GM19463 (cell line): ENCODE results near the gene HECTD3.
"Not testable (repeated sequence)": the region's sequence is repeated elsewhere in the genome, so short reads cannot be mapped to it uniquely, and the experiment has no call there.

Experiments
- ATAC-seq: cut with Tn5 transposase; IDR thresholded peaks from one replicate; pipeline ENCODE4 v1.9.1; 2021; ENCODE audit warnings: mild to moderate bottlenecking, moderate library complexity; ENCODE audit not compliant: unreplicated experiment

Gene HECTD3

DNA sequence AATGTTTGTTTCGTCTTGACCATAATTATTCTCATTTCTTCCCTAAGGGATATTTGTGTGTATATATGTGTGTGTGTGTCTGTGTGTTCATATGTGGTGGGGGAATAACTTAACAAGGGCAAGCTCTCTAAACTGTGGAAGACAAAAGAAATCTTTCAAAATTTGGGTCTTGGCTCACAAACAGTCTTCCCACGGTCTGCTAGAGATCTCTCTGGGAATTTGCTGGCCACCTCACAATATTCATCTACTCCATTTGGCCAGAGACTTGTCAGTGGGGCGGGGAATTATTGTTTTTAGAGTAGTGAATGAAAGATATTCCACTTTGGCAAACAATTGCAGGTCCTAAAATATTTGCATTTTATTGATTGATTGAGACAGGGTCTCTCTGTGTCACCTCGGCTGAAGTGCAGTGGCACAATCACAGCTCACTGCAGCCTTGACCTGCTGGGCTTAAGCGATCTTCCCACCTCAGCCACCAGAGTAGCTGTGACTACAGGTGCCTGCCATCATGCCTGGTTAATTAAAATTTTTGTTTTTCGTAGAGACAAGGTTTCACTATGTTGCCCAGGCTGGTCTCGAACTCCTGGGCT is 16.7 kb downstream of the HECTD3 start:
- ATAC-seq, result no peak

DNA sequence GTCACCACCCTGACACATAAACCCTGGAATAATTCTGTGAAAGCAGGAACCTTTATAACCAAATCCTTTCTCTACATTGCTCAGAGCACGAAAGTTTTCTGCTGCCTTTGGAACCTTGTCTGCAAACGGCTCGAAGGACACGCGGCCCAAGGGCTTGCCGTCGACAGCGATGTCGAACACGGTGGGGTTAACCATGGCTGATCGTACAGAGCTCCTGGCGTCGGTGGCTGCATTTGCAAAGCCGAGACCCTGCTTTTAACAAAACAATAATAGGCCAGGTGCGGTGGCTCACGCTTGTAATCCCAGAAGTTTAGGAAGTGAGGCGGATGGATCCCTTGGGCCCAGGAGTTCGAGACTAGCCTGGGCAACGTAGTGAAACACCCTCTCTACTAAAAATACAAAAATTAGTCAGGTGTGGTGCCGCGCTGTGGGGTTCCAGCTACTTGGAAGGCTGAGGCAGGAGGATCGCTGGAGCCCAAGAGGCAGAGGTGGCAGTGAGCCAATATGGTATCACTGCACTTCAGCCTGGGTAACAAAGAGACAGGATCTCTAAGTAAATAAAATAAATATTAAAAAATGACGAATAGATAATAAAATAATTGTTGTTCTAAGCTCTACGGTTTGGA is 22.5 kb downstream of the HECTD3 start:
- no peak for ATAC-seq

DNA sequence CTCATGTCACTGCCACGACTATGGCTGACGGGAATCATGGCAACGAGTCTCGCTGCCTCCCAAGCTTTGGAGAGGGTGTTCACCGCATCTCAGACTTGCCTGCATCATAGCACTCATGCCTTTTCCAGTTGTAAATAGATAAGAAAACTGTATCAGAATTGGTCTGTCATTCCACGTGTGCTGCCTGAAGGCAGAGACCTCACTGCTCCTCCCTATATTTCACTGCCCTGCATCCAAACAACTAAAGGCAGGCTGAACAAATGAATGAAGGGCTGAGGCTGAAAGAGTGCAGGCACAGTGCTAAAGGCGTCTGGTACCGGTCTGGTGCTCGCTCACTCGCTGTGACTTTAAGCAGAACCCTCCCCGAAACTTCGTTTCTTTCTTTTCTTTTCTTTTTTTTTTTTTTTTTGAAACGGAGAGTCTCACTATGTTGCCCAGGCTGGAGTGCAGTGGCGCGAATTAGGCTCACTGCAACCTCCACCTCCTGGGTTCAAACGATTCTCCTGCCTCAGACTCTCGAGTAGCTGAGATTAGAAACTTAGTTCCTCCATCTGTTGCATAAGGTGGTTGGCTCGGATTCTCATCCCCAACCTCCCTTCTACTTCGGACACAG is 25.3 kb downstream of the HECTD3 start:
- ATAC-seq, result no peak

DNA sequence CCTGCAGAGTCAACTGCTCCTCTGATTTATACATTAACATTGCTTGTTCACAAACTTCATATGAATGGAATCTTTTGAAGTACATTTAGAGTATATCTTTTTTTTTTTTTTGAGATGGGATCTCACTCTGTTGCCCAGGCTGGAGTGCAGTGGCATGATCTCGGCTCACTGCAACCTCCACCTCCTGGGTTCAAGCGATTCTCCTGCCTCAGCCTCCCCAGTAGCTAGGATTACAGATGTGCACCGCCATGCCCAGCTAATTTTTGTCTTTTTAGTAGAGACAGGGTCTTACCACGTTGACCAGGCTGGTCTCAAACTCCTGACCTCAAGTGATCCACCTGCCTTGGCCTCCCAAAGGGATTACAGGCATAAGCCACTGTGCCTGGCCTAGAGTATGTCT is 33.8 kb downstream of the HECTD3 start:
- not testable (repeated sequence) for ATAC-seq

DNA sequence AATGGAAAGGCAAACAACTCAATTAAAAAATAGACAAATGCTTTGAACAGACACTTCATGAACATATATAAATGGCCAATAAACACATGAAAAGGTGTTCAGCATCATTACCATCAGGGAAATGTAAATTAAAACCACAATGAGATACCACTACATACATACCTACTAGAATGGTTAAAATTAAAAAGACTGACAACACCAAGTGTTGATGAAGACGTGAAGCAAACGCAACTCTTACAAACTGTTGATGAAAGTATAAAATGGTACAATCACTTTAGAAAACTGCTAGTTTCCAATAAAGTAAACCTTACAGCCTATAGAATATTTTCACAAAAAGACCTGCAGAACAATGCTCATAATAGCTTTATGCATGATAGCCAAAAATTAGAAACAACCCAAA is 34.9 kb downstream of the HECTD3 start:
- no peak for ATAC-seq

DNA sequence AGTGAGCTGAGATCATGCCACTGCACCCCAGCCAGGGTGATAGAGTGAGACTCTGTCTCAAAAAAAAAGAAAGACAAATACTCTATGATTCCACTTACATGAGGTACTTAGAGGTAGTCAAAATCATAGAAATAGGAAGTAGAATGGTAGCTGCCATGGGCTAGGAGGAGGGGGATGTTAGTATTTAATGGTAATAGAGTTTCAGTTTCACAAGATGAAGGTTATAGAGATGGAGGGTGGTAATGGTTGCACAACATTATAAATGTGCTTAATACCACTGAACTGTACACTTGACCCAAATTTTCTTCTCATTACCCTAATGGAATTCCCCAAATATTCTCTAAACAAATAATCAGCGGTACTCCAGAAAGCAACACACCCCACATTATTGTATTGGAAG is 37.5 kb downstream of the HECTD3 start:
- ATAC-seq, result no peak

DNA sequence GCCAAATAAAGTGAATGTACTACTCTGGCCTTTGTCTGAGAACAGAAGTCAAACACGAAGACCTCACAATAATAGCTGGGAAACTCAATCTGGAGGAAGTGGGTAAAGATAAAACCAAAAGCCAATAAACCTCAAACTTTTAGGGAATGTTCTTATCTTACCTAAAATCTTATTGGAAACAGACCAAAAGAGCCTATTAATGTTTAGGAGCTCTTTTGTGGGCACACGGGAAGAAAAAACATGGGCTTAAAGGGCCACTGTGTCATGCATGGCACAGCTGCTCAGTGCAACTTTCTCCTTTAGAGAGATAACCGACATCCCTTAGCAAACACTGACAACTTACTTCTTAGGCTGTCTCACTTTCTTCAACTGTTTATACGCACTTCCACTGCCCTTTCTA is 40.8 kb downstream of the HECTD3 start:
- ATAC-seq, result no peak

DNA sequence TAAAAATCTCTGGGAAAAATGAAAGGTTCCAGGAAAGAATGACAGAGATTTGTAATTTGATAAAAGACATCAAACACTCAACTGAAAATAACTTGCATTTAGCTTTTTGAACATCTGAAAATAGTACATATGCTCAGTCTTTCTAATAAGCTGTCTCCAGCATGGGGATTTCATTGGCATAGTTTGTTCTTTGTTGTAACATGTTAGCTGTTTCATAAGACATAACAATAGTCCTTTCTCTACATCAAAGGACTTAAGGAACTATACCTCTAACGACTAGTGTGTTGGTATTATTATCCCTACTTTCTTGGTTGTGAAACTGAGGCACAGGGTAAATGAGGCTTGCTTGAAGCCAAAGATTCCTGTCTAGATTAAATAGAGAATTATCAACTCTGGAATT is 46.7 kb downstream of the HECTD3 start:
- ATAC-seq, result no peak

DNA sequence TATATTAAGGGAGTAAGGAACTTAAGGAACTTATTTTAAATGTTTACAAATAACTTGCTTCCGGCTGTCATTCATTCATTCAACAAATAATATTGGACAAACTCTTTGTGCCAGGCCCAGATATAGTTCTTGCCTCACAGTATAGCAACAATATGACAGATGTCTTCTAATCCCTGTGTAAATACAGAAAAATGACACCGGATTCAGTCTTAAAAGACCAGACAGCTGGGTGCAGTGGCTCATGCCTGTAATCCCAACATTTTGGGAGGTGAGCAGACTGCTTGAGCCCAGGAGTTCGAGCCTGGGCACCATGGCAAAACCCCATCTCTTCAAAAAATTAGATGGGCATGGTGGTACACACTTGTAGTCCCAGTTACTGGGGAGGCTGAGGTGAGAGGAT is 48.4 kb downstream of the HECTD3 start:
- ATAC-seq, result no peak

DNA sequence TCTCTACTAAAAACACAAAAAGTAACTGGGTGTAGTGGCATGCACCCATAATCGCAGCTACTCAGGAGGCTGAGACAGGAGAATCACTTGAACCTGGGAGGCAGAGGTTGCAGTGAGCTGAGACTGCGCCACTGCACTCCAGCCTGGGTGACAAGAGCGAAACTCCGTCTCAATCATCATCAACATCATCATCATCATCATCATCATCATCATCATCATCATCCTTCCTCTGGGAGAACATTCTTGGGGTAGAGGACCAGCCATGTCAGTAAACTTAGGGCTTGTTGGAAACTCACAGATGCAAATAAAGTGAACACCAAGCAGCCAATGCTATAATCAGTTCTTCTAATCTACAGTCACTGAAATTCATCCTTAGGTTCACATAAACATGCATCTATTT is 49.1 kb downstream of the HECTD3 start:
- not testable (repeated sequence) for ATAC-seq

DNA sequence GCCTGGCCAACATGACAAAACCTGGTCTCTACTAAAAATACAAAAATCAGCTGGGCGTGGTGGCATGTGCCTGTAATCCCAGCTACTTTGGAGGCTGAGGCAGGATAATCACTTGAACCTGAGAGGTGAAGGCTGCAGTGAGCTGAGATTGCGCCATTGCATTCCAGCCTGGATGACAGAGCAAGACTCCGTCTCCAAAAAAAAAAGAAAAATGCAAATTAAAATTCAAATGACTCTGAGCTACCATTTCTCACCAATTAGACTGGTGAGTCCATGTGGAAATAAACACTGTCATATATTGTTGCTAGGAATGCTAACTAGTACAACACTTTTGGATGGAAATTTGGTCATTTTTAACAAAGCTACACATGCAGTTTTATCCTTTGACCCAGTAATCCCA is 53.6 kb downstream of the HECTD3 start:
- not testable (repeated sequence) for ATAC-seq

DNA sequence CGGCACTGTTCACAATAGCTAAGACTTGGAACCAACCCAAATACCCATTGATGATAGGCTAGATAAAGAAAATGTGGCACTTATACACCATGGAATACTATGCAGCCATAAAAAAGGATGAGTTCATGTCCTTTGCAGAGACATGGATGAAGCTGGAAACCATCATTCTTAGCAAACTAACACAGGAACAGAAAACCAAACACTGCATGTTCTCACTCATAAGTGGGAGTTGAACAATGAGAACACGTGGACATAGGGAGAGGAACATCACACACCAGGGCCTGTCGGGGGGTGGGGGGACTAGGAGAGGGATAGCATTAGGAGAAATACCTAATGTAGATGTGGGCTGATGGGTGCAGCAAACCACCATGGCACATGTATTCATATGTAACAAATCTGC is 55.0 kb downstream of the HECTD3 start:
- not testable (repeated sequence) for ATAC-seq
